ENCODE data around the gene EPC1.

Gene EPC1

GRCh38 chr10:32332299-32332750 lies 14.6 kb downstream of the EPC1 start:
- no peak for DNase-seq (ENCODE audit: low spot score)

- no peak for DNase-seq (ENCODE audit: low spot score)
Measured at GRCh38 chr10:32331606-32332005, 15.4 kb downstream of the EPC1 start.

- no peak for DNase-seq (ENCODE audit: low spot score)
Measured at GRCh38 chr10:32330214-32330613, 16.7 kb downstream of the EPC1 start.

GRCh38 chr10:32329061-32329460 lies 17.9 kb downstream of the EPC1 start:
- DNase-seq (ENCODE audit: low spot score): no peak

GRCh38 chr10:32328499-32328898 lies 18.5 kb downstream of the EPC1 start:
- no peak for DNase-seq (ENCODE audit: low spot score)

GRCh38 chr10:32327364-32327691 lies 19.6 kb downstream of the EPC1 start:
- no peak for DNase-seq (ENCODE audit: low spot score)

- no peak for DNase-seq (ENCODE audit: low spot score)
Measured at GRCh38 chr10:32326680-32327363, 20.1 kb downstream of the EPC1 start.

GRCh38 chr10:32326119-32326518 lies 20.8 kb downstream of the EPC1 start:
- DNase-seq (ENCODE audit: low spot score): no peak

GRCh38 chr10:32323051-32323450 lies 23.9 kb downstream of the EPC1 start:
- no peak for DNase-seq (ENCODE audit: low spot score)

GRCh38 chr10:32321016-32321631 lies 25.8 kb downstream of the EPC1 start:
- DNase-seq (ENCODE audit: low spot score): no peak

- no peak for DNase-seq (ENCODE audit: low spot score)
Measured at GRCh38 chr10:32318476-32318896, 28.5 kb downstream of the EPC1 start.

- no peak for DNase-seq (ENCODE audit: low spot score)
Measured at GRCh38 chr10:32317795-32318357, 29.1 kb downstream of the EPC1 start.

GRCh38 chr10:32315424-32315823 lies 31.5 kb downstream of the EPC1 start:
- DNase-seq (ENCODE audit: low spot score): no peak

- DNase-seq (ENCODE audit: low spot score): no peak
Measured at GRCh38 chr10:32314588-32314987, 32.4 kb downstream of the EPC1 start.

- DNase-seq (ENCODE audit: low spot score): no peak
Measured at GRCh38 chr10:32308027-32308603, 38.8 kb downstream of the EPC1 start.

- no peak for DNase-seq (ENCODE audit: low spot score)
Measured at GRCh38 chr10:32307609-32308008, 39.3 kb downstream of the EPC1 start.

GRCh38 chr10:32299354-32299980 lies 47.5 kb downstream of the EPC1 start:
- DNase-seq (ENCODE audit: low spot score): no peak

GRCh38 chr10:32298075-32298812 lies 48.7 kb downstream of the EPC1 start:
- DNase-seq (ENCODE audit: low spot score): no peak

- no peak for DNase-seq (ENCODE audit: low spot score)
Measured at GRCh38 chr10:32295027-32295426, 51.9 kb downstream of the EPC1 start.

- DNase-seq (ENCODE audit: low spot score): no peak
Measured at GRCh38 chr10:32293581-32293980, 53.4 kb downstream of the EPC1 start.

GRCh38 chr10:32279795-32280194 lies 67.2 kb downstream of the EPC1 start:
- DNase-seq (ENCODE audit: low spot score): no peak

GRCh38 chr10:32273336-32273735 lies 73.6 kb downstream of the EPC1 start:
- DNase-seq (ENCODE audit: low spot score): no peak

All from left forelimb (tissue), 1 donor.